Measurements from ENCODE around the gene SPCS1.

DNA sequence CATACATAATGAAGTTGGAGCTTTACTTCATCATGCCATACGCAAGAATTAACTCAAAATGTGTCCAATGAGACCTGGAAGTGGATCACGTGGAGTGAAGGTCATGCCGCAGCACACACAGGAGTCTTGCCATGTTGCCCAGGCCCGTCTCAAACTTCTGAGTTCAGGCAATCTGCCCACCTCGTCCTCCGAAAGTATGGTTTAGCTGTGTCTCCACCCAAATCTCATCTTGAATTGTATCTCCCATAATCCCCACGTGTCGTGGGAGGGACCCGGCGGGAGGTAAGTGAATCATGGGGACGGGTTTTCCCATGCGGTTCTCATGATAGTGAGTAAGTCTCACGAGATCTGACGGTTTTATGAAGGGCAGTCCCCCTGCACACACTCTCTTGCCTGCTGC, 25.7 kb downstream of the SPCS1 start:
- TF ChIP-seq ZNF138 (CRISPR knock-in tag; conservative IDR thresholded peaks at IDR 0.05), result no peak
- TF ChIP-seq, protein P1, sequence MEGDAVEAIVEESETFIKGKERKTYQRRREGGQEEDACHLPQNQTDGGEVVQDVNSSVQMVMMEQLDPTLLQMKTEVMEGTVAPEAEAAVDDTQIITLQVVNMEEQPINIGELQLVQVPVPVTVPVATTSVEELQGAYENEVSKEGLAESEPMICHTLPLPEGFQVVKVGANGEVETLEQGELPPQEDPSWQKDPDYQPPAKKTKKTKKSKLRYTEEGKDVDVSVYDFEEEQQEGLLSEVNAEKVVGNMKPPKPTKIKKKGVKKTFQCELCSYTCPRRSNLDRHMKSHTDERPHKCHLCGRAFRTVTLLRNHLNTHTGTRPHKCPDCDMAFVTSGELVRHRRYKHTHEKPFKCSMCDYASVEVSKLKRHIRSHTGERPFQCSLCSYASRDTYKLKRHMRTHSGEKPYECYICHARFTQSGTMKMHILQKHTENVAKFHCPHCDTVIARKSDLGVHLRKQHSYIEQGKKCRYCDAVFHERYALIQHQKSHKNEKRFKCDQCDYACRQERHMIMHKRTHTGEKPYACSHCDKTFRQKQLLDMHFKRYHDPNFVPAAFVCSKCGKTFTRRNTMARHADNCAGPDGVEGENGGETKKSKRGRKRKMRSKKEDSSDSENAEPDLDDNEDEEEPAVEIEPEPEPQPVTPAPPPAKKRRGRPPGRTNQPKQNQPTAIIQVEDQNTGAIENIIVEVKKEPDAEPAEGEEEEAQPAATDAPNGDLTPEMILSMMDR (IDR thresholded peaks at IDR 0.05), result no peak

Measured in WTC11 (cell line).